ENCODE results near the gene GHR.

The GHR gene

DNA sequence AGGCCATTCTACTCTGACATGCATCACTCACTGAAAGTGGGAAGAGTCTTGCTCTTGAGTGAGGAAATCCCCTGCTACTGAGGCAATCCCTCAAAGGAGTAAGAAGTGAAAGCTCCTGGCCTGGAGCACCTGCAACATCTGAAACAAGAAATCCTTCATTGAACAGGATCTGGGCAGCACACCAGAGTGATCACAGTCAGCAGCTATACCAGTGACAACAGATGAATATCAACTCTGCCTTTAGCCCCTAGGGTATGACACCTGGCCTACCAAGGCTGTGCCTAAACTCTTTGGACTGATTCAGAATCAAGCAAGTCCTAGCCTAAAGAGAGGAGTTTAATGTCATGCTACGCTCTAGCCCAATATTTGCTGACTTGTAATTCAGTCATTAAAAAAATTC is 177.2 kb downstream of the GHR start:
- DNase-seq (ENCODE audit: low read depth in 2 of 2), result no peak

DNA sequence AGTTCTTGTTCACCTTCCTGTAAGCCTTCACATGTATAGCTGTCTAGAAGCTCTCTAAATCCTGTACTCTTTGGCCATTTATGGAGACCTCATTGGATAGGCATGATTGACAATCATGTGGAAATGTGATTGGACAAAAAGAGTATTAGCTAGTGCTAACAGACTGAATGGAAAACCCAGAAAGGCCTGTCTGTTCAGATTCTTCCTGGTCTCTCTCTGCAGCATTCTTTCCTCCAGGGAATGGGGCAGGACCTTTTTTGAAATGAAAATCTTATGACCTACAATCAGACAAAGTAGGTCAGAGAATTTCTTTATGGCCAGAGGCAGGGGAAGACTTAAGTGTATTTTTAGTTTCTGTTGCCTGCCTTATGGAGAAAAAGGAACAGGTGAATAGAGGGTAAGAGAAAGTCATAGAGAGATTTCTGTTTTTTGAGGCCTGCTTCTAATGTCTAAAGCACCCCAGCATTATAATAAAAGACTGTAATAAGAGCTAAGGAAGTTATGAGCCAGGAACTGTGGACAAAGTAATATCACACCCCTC is 181.0 kb downstream of the GHR start:
- DNase-seq (ENCODE audit: low read depth in 2 of 2), result no peak

DNA sequence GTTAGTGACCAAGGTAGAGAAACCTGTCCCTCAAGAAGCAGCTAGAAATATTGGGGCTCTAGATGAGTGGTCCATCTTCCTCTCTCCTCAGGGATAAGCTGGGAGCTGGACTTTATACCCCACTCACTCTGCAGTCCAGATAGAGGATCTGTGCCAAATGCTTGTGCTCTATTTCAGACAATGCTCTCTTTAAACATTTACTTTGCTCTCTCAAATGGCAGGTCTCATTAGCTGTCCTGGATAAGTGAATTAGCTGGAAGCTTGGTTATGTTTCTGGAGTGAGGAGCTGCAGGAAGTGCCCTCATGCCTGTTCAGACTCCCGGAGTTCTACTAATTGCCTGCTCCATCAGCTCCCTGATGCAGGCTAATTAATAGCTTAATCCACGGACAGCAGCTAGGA is 182.3 kb downstream of the GHR start:
- no peak for DNase-seq (ENCODE audit: low read depth in 2 of 2)

DNA sequence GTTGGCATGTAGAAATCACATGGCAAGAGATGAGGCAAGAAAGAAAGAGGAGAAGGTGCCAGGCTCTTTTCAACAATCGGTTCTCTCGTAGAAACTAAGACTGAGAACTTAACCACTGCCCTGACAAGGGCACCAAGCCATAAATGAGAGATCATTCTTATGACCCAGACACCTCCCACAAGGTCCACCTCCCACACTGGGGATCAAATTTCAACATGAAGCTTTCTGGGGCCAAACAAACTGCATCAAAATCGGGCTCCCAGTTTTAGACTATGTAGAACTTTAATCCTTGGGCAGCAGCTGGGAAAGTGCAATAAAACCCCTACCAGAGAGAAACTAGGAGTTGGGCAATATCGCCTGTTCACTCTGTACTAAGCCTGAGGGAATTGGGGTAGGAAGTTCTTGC is 183.2 kb downstream of the GHR start:
- DNase-seq (ENCODE audit: low read depth in 2 of 2), result no peak

DNA sequence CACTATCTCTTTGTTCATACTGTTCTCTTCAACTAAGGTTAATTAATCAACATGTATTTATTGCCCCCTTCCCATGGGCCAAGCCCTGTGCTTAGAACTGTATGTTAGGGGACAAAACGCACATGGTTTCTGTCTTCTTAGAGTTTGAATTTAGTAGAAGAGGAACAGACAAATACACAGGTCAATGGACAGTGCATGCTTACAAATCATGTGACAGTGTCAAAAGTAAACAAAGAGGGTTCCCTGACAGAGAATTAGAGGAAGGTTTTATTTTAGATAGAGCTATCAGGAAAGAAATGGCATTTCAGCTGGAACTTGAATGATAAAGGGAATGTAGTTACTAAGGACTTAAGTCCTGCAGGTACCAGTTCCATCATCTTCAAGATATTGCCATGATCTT is 188.2 kb downstream of the GHR start:
- no peak for DNase-seq (ENCODE audit: low read depth in 2 of 2)

DNA sequence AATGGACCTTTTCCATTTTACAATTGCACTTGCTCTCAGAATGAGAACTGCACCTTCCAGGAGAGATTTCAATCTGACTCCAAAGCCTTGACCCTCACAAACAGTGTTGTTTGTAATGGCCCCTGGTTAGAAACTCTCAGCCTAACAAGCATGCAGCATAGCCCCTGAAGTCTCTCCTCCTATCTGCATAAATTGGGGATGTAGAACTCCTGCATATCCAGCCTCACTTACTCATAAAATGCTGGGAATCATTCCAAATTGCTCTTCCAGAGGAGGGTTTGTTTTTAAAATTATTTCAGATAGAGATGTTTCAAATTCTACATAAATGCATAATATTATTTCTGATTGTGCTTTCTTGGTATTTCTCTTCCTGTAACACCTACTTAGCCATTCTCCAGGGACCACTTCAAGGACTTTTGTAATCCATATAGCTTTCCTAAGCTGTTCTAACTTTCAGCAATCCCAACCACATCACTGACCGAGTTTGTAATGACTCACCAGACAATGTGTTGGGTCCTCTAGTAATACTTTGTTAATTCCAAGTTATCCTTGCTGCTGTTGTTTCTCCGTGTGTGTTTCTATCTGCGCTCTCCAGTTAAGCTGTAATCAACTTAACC is 189.6 kb downstream of the GHR start:
- DNase-seq (ENCODE audit: low read depth in 2 of 2), result no peak

DNA sequence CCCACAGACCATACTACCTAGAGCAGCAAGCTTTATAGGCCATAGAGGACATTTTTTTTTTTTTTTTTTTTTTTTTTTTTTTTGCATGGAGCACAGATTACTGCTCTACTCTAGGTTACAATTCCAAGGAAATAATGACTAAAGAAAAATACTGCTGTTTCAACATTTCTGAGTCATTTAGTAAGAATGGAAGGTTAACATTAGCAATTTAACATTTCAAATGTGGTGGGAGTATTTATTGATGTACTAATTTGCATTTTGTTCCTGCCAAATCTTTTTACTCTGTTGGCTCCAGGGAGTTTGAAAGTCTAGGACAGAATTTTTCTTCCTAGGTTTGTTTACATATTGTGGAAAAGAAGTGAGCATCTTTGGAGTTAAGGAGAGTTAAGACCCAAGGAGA is 191.3 kb downstream of the GHR start:
- DNase-seq (ENCODE audit: low read depth in 2 of 2), result no peak

DNA sequence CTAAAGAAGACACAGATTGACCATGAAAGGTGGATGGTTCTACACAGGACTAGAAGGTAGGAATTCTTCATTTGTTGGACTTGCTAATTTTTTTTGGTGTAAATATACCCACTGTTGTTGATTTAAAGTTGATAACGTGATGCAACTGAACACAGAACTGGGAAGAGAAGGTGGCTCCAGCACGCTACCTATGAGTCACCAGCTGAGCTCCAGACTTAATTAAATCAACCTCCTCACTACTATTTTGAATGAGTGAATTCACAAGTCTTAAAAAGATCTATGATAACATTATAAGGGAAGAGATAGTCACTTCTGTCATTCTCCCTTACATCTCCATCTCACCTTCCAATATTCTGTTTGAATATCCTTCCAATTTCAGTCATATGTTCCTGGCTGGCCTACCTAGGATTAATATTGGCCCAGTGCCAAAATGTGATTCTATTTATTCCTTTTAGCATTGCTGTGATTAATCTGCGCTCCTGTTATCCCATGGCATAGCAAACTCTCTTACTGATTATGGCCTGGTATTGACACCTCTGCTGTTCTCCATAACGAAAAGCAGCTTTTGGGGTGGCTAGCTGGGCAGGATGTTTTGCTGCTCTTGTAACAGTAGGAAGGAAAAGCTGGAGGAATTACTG is 197.5 kb downstream of the GHR start:
- DNase-seq (ENCODE audit: low read depth in 2 of 2), result no peak

DNA sequence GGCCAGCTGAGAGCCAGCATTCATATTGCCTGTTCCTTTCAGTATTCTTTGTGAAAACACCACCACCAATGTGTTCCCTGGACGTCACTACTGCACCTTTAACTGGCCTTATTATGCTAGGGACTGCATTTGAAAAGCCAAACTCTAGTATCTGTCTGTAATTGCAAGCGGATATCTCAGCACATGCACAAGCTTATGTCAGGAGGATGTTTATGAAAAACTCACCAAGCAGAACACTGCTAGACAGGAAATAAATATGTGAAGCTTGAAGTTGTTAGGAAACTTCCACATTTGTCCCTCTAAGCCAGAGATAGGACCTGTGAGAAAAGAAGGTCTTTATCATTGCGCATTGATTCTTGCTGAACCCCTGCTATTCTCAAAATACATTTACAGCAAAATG is 198.0 kb downstream of the GHR start:
- DNase-seq (ENCODE audit: low read depth in 2 of 2), result no peak

DNA sequence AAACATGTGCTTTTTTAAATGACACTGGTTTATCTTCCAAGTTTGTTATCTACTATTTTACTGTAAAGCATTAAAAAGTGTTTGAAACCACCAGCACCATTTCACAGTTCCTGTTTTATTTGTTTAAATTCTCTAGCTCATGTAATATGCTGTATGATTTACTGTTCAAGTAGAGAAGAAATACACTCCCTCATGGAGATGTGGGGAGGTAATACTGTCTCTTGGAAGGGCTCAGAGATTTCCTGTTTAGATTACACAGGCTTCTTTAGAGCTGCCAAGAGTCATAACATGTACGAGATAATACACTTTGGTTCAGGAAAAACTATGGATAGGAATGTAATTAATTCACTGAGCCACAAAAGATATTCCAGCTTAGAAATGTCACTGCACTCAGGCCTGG is 198.4 kb downstream of the GHR start:
- no peak for DNase-seq (ENCODE audit: low read depth in 2 of 2)

DNA sequence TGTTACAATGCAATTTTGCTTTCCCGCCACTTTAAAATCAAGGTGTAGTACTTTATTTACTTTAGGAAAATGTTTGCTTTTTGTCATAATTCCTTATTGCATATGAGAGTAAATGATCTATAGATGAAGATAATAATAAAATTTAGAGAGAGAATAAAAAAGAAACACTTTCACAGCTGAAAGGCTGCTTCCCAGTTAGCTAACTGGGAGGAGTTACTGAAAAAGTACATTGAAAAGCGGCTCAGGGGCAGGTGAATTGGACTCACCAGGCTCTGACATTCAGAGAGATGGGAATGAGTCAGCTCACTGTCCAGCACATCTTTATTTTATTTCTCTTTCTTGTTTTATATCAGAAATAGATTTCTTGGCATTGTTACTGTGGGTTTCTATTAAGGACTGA is 201.7 kb downstream of the GHR start:
- no peak for DNase-seq (ENCODE audit: low read depth in 2 of 2)

DNA sequence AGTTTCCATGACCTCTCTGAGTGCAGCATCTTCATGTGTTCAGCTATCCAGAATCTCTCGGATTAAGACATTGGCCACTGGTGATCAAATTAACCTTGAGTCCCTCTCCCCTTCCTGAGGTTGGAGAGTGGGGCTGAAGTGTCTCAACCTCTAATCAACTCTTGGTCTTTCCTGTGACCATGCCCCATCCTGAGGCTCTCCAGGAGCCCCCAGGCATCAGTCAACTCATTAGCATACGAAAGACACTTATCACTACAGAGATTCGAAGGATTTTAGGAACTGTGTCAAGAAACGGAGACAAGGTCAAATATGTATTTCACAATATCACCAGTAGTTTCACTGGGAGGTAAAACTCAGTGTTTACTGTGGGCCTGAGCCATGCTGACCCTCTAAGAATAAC is 203.2 kb downstream of the GHR start:
- no peak for DNase-seq (ENCODE audit: low read depth in 2 of 2)

DNA sequence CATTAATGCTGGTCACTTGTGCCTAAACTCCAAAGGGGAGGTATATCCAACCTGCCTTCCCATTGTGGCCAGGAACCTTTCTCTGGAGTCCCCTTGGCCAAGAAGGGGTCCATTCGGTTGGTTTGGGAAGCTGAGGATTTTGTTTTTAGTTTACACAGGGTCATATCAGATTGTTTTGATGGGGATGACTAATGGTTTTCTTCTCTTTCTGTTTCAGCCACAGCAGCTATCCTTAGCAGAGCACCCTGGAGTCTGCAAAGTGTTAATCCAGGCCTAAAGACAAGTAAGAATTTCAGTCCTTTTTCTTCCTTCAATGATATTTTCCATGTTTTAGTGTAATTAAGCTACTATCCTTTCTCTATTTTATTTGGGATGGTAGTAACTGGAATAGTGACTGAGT is 205.6 kb downstream of the GHR start:
- no peak for DNase-seq (ENCODE audit: low read depth in 2 of 2)

DNA sequence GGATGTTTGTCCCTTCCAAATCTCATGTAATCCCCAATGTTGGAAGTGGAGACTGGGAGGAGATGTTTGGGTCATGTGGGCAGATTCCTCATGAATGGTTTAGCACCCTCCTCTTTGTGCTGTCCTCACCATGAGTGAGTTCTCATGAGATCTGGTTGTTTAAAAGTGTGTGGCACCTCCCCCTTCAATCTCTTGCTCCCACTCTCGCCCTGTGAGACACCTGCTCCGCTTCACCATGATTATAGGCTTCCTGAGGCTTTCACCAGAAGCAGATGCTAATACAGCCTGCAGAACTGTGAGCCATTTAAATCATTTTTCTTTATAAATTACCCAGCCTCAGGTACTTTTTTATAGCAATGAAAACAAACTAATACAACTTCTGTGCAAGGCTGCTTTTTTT is 206.0 kb downstream of the GHR start:
- no peak for DNase-seq (ENCODE audit: low read depth in 2 of 2)

DNA sequence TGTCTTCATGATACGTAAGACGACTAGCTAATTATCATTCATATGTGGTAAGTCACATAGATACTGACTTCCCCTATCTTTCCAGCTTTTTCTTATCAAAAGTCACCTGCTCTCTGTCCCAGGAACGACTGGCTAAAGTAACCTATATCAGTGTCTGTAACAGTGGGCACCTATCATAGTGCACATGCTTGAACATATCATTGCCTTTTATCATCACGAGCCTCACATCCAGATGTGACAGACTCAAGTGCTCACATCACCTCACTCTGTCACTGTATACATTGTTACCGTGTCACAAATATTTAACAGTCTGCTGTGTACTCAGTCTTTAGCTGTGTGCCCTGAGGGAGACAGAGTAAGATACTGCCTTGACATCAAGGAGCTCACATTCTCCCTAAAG is 208.0 kb downstream of the GHR start:
- DNase-seq (ENCODE audit: low read depth in 2 of 2), result no peak

DNA sequence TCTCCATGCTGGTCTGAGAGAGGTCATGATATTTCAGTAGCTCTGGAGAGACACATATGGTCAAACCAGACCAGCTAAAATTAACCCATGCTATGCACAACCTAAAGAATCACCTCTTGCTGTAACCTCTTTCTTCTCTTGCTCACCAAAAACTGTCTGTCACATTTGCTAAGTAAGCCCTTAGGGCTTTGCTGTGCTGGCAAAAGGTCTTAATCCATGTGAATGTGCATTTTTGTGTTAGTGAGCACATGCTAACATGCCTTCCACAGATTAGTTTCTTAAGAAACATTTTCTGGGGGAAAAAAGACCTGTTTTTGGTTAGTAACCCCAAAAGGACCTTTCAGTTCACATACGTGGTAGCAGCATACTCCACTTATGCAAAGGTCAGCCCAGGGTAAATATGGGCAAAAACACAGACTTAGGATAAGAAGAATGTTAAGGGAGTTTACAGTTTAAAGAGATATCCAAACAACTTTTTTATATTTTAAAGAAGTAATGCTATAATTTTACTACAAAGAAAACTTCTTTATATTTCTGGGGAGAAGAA is 209.2 kb downstream of the GHR start:
- no peak for DNase-seq (ENCODE audit: low read depth in 2 of 2)

DNA sequence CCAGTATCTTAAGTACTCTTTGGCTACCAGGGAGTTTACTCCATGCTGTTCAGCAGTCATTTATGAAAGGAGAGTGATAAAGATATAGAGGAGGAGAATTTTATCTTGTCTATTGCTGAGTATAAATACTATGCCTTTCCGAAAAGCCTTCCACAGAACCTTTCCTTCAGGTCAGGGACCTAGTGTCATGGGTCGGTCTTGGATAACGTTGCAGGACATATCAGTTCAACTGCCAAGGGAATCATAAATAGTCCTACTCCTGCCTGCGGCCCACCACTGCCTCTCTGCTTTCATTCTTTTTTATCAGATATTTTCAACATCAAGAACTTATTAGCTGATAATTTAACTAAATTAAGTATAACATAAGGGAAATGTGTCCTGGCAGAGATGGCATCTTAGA is 211.3 kb downstream of the GHR start:
- DNase-seq (ENCODE audit: low read depth in 2 of 2), result no peak

DNA sequence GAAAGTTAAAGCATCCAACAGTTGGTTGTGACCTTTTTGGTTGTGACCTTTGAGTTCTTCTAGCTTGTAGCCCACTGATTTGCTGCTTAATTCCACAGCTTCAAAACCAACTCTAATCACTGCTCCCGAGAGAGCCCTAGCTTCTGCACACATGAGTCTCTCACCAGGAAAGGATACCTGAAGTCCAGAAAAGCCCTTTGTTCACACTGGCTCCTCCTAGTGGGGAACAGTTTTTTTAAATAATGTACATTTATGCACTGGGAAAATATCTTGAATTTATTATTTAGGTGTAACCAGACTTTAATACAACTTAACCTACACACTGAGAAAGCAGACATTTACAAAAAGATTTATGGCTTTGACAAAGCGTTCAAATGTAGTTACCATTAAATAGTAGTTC is 213.2 kb downstream of the GHR start:
- no peak for DNase-seq (ENCODE audit: low read depth in 2 of 2)

DNA sequence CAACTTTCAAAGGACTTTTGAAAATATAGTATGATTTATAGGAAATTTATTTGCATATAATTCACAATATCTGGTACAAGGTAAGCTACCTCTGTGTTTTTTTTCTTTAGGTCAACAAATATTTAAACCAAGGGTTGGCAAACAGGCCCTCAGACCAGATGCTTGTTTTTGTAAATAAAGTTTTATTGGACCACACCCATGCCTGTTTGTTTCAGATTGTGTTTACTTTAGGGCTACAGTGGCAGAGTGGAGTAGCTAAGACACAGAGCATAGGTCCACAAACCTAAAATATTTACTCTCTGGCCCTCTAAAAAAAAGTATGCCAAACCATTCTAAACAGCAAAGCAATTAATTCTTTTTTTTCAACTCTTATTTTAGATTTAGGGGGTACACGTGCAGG is 213.7 kb downstream of the GHR start:
- no peak for DNase-seq (ENCODE audit: low read depth in 2 of 2)

DNA sequence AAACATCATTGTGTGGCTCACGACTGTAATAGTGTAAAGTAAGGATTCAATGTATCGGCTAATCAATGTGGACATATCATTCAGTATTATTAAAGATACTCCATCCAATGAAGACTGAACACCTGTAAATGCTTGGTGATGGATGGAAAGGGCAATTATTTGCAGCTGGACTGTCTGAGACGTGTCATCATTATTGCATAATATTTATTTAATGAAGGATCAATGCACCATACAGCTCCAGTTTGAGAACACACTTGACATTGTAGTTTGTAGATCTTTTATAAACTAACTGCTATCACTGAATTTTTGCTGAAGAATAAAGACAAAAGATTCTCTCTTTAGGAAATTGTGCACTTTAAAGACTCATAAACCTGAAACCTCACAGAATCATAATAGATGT is 215.7 kb downstream of the GHR start:
- DNase-seq (ENCODE audit: low read depth in 2 of 2), result no peak

DNA sequence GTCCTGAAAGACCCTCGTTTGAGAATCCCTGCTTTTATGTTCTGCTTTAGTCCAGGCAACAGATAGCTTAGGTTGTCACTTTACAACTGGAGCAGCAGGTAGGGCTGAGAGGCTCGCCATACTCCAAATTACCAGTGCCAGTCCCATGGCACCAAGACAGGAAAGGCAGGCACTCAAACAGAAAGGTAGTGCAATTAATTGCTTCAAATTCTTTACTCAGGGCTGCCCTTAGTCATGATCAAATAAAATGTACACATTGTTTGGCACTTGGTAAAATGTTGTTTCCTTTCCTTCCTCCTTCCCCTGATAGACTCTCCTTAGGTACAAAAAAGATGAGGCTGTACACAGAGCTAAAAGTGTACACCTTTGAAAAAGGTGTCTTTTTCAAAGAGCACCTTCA is 217.6 kb downstream of the GHR start:
- no peak for DNase-seq (ENCODE audit: low read depth in 2 of 2)

DNA sequence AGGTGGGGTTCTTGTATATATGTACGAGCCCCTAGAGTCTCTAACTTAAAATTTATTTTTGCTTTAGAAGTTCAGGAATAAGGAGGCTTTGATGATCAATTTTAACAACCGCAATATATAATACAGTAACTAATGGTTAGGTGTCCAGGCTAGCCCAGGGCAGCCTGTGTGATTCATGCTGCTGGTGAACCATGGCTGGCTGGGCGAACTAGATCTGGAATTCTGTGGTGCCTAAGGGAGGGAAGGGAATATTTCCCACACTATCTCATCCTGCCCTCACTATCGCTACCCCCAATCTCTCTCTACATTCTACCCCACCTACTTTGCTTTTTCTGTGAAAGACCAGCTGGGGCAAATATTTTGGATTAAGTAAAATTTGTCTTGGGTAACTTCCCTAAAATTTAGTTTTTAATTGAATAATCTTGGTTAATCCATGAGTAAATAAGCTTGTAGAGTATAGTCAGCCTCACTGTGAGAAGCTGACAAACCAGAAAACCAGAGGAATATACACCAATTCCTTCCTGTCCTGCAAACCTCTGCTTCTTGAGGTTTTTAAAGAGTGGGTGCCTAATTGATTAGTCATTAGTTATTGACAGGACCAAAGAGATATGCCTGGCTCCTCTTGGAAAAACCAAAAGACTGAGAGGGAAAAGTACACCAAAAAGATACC is 218.2 kb downstream of the GHR start:
- no peak for DNase-seq (ENCODE audit: low read depth in 2 of 2)

DNA sequence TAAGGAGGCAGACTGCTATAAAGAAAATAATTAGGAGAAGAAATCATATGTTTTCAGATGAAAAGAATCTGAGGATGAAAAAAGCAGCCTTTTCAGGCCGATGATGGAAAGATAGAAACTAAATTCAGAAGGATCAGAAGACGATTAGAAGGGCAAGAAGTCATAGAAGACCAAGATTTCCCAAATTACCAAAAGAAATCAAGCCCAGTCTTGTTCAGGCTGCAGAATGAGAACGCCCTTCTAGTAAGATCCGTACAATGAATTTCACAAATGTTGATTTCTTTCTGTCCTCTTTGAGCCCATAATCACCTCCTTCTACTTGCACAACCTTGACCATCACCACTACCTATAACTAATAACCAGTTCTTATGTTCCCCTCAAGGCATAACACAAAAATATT is 218.8 kb downstream of the GHR start:
- DNase-seq (ENCODE audit: low read depth in 2 of 2), result no peak
